Cardiac muscle cell (in vitro differentiated cells and primary cell): Measurements from ENCODE around the gene ARMH3. TPM values are rescaled to one million over a fixed set of nuclear protein-coding genes. Genes with fewer than 3 reads are reported as not detected.
A peak's percentile ranks its signal among the peaks of the same experiment; 100 is the strongest.

Source experiments
- DNase-seq, 2 donors: peaks; one replicate each; pipeline versions ENCODE4 v3.0.0 to v3.0.0-alpha.2; 2010 to 2017; ENCODE audit warnings: low read depth in 1 of 2, low spot score in 1 of 2
- H3K27ac ChIP-seq: fragments of 200-600 bp; sonication (generic); 2 replicates; pipeline ENCODE4 v1.5.1; 2016
- H3K27me3 ChIP-seq: fragments of 200-600 bp; sonication (generic); 2 replicates; pipeline ENCODE4 v1.6.0; 2016; ENCODE audit warnings: control low read depth
- H3K36me3 ChIP-seq: fragments of 200-600 bp; sonication (generic); 2 replicates; pipeline ENCODE4 v1.5.1; 2016; ENCODE audit warnings: control low read depth
- H3K4me1 ChIP-seq: fragments of 200-600 bp; sonication (generic); 2 replicates; pipeline ENCODE4 v1.8.1; 2017; ENCODE audit warnings: low read depth, mild to moderate bottlenecking, mixed run types
- H3K4me3 ChIP-seq: fragments of 200-600 bp; sonication (generic); 2 replicates; pipeline ENCODE4 v1.5.1; 2016; ENCODE audit warnings: mild to moderate bottlenecking
- H3K9me3 ChIP-seq: fragments of 200-600 bp; sonication (generic); 2 replicates; pipeline ENCODE4 v1.5.1; 2017; ENCODE audit warnings: low read depth, mild to moderate bottlenecking, control low read depth
- polyA plus RNA-seq: library from polyadenylated mRNA; unstranded; fragments of >200 nt; fragmentation: Nextera tagmentation; extraction: Ambion mirVana; gene quantifications from 2 replicates; pipeline ENCODE4 v1.2.1, GENCODE V29; 2016
- total RNA-seq: library from RNA; depleted of rRNA; stranded (reverse); fragments of >200 nt; gene quantifications from 2 replicates; pipeline ENCODE4 v1.2.3, GENCODE V29; 2016
- TF ChIP-seq, protein P1 (sequence below): IDR thresholded peaks from 2 replicates; pipeline ENCODE4 v1.5.1; 2012; ENCODE audit warnings: low read depth, mild to moderate bottlenecking, low read length

Gene ARMH3
- total and polyA plus RNA-seq, 2 experiments from 2014 or later = 5.0 to 17.2 TPM

GRCh38 chr10:101828766-101829551 is 227.0 kb downstream of the ARMH3 start:
- no peak overlapping the region for H3K27ac ChIP-seq
- H3K4me1 ChIP-seq = peaks cover 15% of the 10 kb centered on the region
- peak in 1 of 2 donors; percentile 36 for DNase-seq
- no peaks in the 10 kb centered on the region for H3K36me3 ChIP-seq
- TF ChIP-seq, protein P1, sequence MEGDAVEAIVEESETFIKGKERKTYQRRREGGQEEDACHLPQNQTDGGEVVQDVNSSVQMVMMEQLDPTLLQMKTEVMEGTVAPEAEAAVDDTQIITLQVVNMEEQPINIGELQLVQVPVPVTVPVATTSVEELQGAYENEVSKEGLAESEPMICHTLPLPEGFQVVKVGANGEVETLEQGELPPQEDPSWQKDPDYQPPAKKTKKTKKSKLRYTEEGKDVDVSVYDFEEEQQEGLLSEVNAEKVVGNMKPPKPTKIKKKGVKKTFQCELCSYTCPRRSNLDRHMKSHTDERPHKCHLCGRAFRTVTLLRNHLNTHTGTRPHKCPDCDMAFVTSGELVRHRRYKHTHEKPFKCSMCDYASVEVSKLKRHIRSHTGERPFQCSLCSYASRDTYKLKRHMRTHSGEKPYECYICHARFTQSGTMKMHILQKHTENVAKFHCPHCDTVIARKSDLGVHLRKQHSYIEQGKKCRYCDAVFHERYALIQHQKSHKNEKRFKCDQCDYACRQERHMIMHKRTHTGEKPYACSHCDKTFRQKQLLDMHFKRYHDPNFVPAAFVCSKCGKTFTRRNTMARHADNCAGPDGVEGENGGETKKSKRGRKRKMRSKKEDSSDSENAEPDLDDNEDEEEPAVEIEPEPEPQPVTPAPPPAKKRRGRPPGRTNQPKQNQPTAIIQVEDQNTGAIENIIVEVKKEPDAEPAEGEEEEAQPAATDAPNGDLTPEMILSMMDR = no peak
- H3K27me3 ChIP-seq = no peaks in the 10 kb centered on the region
- no peaks in the 10 kb centered on the region for H3K9me3 ChIP-seq
- H3K4me3 ChIP-seq = peak overlapping the region; percentile 8

GRCh38 chr10:101827919-101828600 is 227.9 kb downstream of the ARMH3 start:
- Histone ChIP-seq H3K27ac (no peak overlapping the region), H3K9me3 (no peaks in the 10 kb centered on the region), H3K36me3 (no peaks in the 10 kb centered on the region), H3K4me1 (peaks cover 15% of the 10 kb centered on the region), H3K4me3 (no peak overlapping the region), H3K27me3 (no peaks in the 10 kb centered on the region)
- no peak for DNase-seq
- TF ChIP-seq, protein P1 = no peak

DNA sequence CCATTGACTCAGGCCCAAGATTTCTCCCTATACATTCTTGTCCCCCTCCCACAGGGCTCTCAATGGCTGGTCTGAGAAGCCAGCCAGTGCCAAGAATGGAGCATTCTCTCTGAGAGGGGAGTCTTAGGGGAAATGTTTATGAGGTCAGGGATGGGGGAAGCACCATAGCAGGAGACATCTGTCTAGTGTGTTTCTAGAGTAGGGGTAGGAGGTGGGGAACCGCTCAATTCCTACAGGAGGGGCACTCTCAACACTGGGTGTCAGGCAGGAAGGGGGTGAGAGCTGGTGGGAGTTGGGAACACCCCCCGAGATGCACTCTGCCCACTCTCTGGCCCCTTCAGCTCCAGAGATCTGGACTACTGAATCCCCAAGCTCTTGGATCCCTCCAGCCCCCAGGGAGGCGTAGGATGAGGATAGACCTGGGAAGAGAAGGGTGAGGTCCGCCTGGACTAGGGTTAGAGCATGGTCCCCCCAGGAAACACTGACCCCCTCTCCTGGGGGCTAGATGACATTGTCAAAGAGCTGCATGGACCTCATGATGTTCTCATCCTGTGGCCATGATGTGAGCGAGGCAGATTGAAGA is 229.0 kb downstream of the ARMH3 start:
- TF ChIP-seq, protein P1 = no peak
- Histone ChIP-seq H3K9me3 (no peaks in the 10 kb centered on the region), H3K4me3 (no peak overlapping the region), H3K4me1 (peaks cover 15% of the 10 kb centered on the region), H3K36me3 (no peaks in the 10 kb centered on the region), H3K27ac (no peak overlapping the region), H3K27me3 (no peaks in the 10 kb centered on the region)
- no peak for DNase-seq

DNA sequence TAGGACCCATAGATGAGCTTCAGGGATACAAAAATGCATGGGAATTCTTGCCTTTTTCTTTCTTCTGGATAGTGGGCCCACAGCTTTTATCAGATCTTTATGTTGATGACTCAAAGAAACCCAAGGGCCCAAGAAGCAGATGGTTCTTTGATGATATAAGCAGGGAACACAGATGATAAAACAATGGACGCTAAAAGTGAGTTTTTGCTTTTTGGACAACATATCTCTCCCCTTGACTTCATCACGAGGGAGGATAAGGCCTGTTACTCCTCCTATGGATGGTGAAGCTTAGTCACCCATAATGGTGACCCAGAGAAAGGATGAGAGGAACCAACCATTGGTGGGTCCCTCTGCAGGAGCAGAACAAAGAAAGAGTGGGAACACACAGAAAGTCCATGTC is 231.2 kb downstream of the ARMH3 start:
- TF ChIP-seq, protein P1 = no peak
- Histone ChIP-seq H3K36me3 (no peaks in the 10 kb centered on the region), H3K27ac (no peak overlapping the region), H3K27me3 (no peaks in the 10 kb centered on the region), H3K4me3 (no peak overlapping the region), H3K9me3 (no peaks in the 10 kb centered on the region), H3K4me1 (peaks cover 4% of the 10 kb centered on the region)
- no peak for DNase-seq

DNA sequence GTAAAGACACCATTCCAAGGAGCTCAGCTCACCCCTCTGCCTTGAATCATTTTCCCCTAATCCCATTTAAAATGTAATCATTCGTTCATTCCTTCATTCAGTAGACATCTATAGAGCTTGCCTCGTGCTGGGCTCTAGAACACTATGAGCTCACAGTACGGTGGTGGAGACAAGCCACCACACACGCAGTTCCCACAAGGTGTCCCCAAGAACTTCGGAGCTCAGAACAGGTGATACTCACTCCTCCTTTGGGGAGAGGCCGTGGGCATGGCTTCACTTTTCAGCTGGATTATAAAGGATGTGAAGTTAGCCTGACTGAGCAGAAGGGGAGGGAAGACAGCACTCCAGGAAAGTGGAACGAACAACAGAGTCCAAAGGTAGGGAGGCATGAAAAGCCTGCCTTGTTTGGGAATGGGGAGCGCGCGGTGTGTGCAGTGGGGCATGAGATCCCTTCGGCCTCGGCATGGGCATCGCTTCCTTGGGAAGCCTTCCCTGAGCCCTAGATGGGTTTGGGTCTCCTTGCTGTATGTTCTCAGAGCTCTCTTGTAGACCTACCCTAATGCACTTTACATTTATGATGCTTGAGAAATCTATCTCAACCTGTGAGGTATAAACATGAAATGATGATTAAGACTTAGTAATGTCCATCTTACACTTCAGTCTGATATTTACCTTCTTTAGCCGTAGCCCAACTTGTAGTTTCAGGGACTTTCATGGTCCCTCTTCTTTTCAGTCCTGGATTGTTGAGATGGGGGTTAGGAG is 236.9 kb downstream of the ARMH3 start:
- H3K36me3 ChIP-seq = no peaks in the 10 kb centered on the region
- no peaks in the 10 kb centered on the region for H3K27me3 ChIP-seq
- H3K9me3 ChIP-seq = no peaks in the 10 kb centered on the region
- no peak for DNase-seq
- H3K27ac ChIP-seq = peak overlapping the region; percentile 89
- H3K4me3 ChIP-seq = peak overlapping the region; percentile 35
- peaks cover 10% of the 10 kb centered on the region for H3K4me1 ChIP-seq
- TF ChIP-seq, protein P1 = no peak
